HEK293 (cell line): ENCODE data around the gene RASSF10.
A peak's percentile ranks its signal among the peaks of the same experiment; 100 is the strongest.

Experiments
- GLI2 ChIP-seq: fragments of 450-650 bp; formaldehyde crosslinking; IDR thresholded peaks from 2 replicates; pipeline ENCODE4; 2017; ENCODE audit warnings: missing biosample characterization, missing genetic modification characterization, low read depth, borderline replicate concordance
- HOXC10 ChIP-seq: sonication (generic); formaldehyde crosslinking; IDR thresholded peaks from 2 replicates; pipeline ENCODE4 v1.8.1; 2023; ENCODE audit warnings: mild to moderate bottlenecking, missing genetic modification reagents
- IKZF3 ChIP-seq: fragments of 450-650 bp; IDR thresholded peaks from 2 replicates; pipeline ENCODE4 v1.5.0; 2018; ENCODE audit warnings: missing biosample characterization, mild to moderate bottlenecking, missing genetic modification characterization, moderate library complexity
- KLF16 ChIP-seq: fragments of 450-650 bp; formaldehyde crosslinking; IDR thresholded peaks from 2 replicates; pipeline ENCODE4 v1.5.1; 2017; ENCODE audit warnings: missing biosample characterization, missing genetic modification characterization
- KLF9 ChIP-seq: fragments of 450-650 bp; formaldehyde crosslinking; IDR thresholded peaks from 2 replicates; pipeline ENCODE4 v1.5.1; 2016; ENCODE audit warnings: missing biosample characterization, missing genetic modification characterization, low read depth
- MYNN ChIP-seq: fragments of 450-650 bp; formaldehyde crosslinking; IDR thresholded peaks from 2 replicates; pipeline ENCODE4 v1.5.1; 2016; ENCODE audit warnings: missing biosample characterization, missing genetic modification characterization, borderline replicate concordance
- MZF1 ChIP-seq: fragments of 450-650 bp; formaldehyde crosslinking; IDR thresholded peaks from 2 replicates; pipeline ENCODE4 v1.5.1; 2017; ENCODE audit warnings: missing biosample characterization, missing genetic modification characterization, borderline replicate concordance
- PRDM1 ChIP-seq: fragments of 450-650 bp; formaldehyde crosslinking; IDR thresholded peaks from 2 replicates; pipeline ENCODE4; 2016; ENCODE audit warnings: missing biosample characterization, missing genetic modification characterization
- REST ChIP-seq: fragments of 450-650 bp; formaldehyde crosslinking; IDR thresholded peaks from 2 replicates; pipeline ENCODE4 v1.5.1; 2016; ENCODE audit warnings: missing biosample characterization, missing genetic modification characterization
- SALL2 ChIP-seq: fragments of 450-650 bp; formaldehyde crosslinking; IDR thresholded peaks from 2 replicates; pipeline ENCODE4 v1.5.0; 2017; ENCODE audit warnings: missing biosample characterization, mild to moderate bottlenecking, missing genetic modification characterization, borderline replicate concordance
- YY2 ChIP-seq: fragments of 450-650 bp; formaldehyde crosslinking; IDR thresholded peaks from 2 replicates; pipeline ENCODE4 v1.5.1; 2016; ENCODE audit warnings: missing biosample characterization, missing genetic modification characterization
- ZBTB21 ChIP-seq: fragments of 450-650 bp; formaldehyde crosslinking; IDR thresholded peaks from 2 replicates; pipeline ENCODE4 v1.5.1; 2017; ENCODE audit warnings: missing biosample characterization, missing genetic modification characterization
- ZBTB49 ChIP-seq: fragments of 450-650 bp; formaldehyde crosslinking; IDR thresholded peaks from 2 replicates; pipeline ENCODE4 v1.5.1; 2016; ENCODE audit warnings: missing biosample characterization, missing genetic modification characterization, low read depth
- ZEB2 ChIP-seq: fragments of 450-650 bp; formaldehyde crosslinking; IDR thresholded peaks from 2 replicates; pipeline ENCODE4 v1.5.1; 2016; ENCODE audit warnings: missing biosample characterization, missing genetic modification characterization
- ZFP69B ChIP-seq: fragments of 450-650 bp; formaldehyde crosslinking; IDR thresholded peaks from 2 replicates; pipeline ENCODE4 v1.5.1; 2016; ENCODE audit warnings: missing biosample characterization, missing genetic modification characterization
- ZNF2 ChIP-seq: fragments of 450-650 bp; formaldehyde crosslinking; IDR thresholded peaks from 2 replicates; pipeline ENCODE4 v1.5.1; 2016; ENCODE audit warnings: missing biosample characterization, missing genetic modification characterization
- ZNF239 ChIP-seq: fragments of 450-650 bp; formaldehyde crosslinking; IDR thresholded peaks from 2 replicates; pipeline ENCODE4 v1.5.1; 2016; ENCODE audit warnings: missing biosample characterization, missing genetic modification characterization
- ZNF311 ChIP-seq: fragments of 450-650 bp; formaldehyde crosslinking; IDR thresholded peaks from 2 replicates; pipeline ENCODE4 v1.5.1; 2017; ENCODE audit warnings: missing biosample characterization, missing genetic modification characterization, borderline replicate concordance
- ZNF362 ChIP-seq: fragments of 450-650 bp; formaldehyde crosslinking; IDR thresholded peaks from 2 replicates; pipeline ENCODE4 v1.5.1; 2016; ENCODE audit warnings: missing biosample characterization, missing genetic modification characterization
- ZNF37A ChIP-seq: fragments of 450-650 bp; IDR thresholded peaks from 2 replicates; pipeline ENCODE4 v1.5.1; 2018; ENCODE audit warnings: missing biosample characterization, missing genetic modification characterization
- ZNF398 ChIP-seq: fragments of 450-650 bp; formaldehyde crosslinking; IDR thresholded peaks from 2 replicates; pipeline ENCODE4 v1.5.1; 2017; ENCODE audit warnings: missing biosample characterization, missing genetic modification characterization
- ZNF501 ChIP-seq: fragments of 450-650 bp; formaldehyde crosslinking; IDR thresholded peaks from 2 replicates; pipeline ENCODE4 v1.5.1; 2016; ENCODE audit warnings: missing biosample characterization, missing genetic modification characterization
- ZNF600 ChIP-seq: fragments of 450-650 bp; formaldehyde crosslinking; IDR thresholded peaks from 2 replicates; pipeline ENCODE4 v1.5.1; 2016; ENCODE audit warnings: missing biosample characterization, missing genetic modification characterization
- ZNF629 ChIP-seq: fragments of 450-650 bp; formaldehyde crosslinking; IDR thresholded peaks from 2 replicates; pipeline ENCODE4 v1.5.1; 2017; ENCODE audit warnings: missing biosample characterization, missing genetic modification characterization
- ZNF639 ChIP-seq: fragments of 450-650 bp; formaldehyde crosslinking; IDR thresholded peaks from 2 replicates; pipeline ENCODE4 v1.5.1; 2016; ENCODE audit warnings: missing biosample characterization, missing genetic modification characterization
- ZNF645 ChIP-seq: fragments of 450-650 bp; formaldehyde crosslinking; IDR thresholded peaks from 2 replicates; pipeline ENCODE4; 2016; ENCODE audit warnings: missing biosample characterization, missing genetic modification characterization
- ZNF768 ChIP-seq: fragments of 450-650 bp; formaldehyde crosslinking; IDR thresholded peaks from 2 replicates; pipeline ENCODE4 v1.5.1; 2018; ENCODE audit warnings: missing biosample characterization, mild to moderate bottlenecking, missing genetic modification characterization
- ZNF777 ChIP-seq: fragments of 450-650 bp; formaldehyde crosslinking; IDR thresholded peaks from 2 replicates; pipeline ENCODE4 v1.5.1; 2017; ENCODE audit warnings: missing biosample characterization, missing genetic modification characterization, borderline replicate concordance
- ZNF830 ChIP-seq: fragments of 450-650 bp; IDR thresholded peaks from 2 replicates; pipeline ENCODE4 v1.5.0; 2018; ENCODE audit warnings: missing biosample characterization, missing genetic modification characterization, low read depth, mild to moderate bottlenecking, moderate library complexity

RASSF10 gene

GRCh38 chr11:12989428-12990161 is 19.5 kb upstream of the RASSF10 start (continued):
- peak; percentile 26; the same call in 1 of the 2 replicates for TF ChIP-seq PRDM1 (tag by site-specific recombination)
- TF ChIP-seq ZEB2 (tag by site-specific recombination), result no peak
- no peak for TF ChIP-seq ZNF311 (tag by site-specific recombination)
- no peak for TF ChIP-seq YY2 (tag by site-specific recombination)
- TF ChIP-seq HOXC10 (CRISPR knock-in tag), result no peak
- no peak for TF ChIP-seq ZBTB21
- TF ChIP-seq GLI2 (tag by site-specific recombination), result no peak
- no peak for TF ChIP-seq ZBTB49 (tag by site-specific recombination)
- no peak for TF ChIP-seq ZNF645
- no peak for TF ChIP-seq ZNF830
- no peak for TF ChIP-seq KLF9 (tag by site-specific recombination)
- TF ChIP-seq ZNF2 (tag by site-specific recombination), result no peak
- TF ChIP-seq ZNF398 (tag by site-specific recombination), result no peak
- TF ChIP-seq MZF1 (tag by site-specific recombination), result peak; percentile 96
- TF ChIP-seq SALL2 (tag by site-specific recombination), result no peak
- no peak for TF ChIP-seq ZFP69B
- no peak for TF ChIP-seq ZNF600 (tag by site-specific recombination)
- no peak for TF ChIP-seq ZNF777 (tag by site-specific recombination)
- no peak for TF ChIP-seq MYNN (tag by site-specific recombination)
- no peak for TF ChIP-seq ZNF239 (tag by site-specific recombination)
- no peak for TF ChIP-seq ZNF639 (tag by site-specific recombination)
- TF ChIP-seq ZNF37A, result no peak
- peak; percentile 26; the same call in 1 of the 2 replicates for TF ChIP-seq ZNF362 (tag by site-specific recombination)
- no peak for TF ChIP-seq ZNF629 (tag by site-specific recombination)
- TF ChIP-seq ZNF768 (tag by site-specific recombination), result no peak
- no peak for TF ChIP-seq REST
- TF ChIP-seq KLF16 (tag by site-specific recombination), result no peak
- no peak for TF ChIP-seq ZNF501 (tag by site-specific recombination)
- no peak for TF ChIP-seq IKZF3
